Ascending aorta (tissue), 2 donors: ENCODE measurements around the gene UQCR10. TPM values are rescaled to one million over a fixed set of nuclear protein-coding genes. Genes with fewer than 3 reads are reported as not detected.

ENCODE experiments used
- DNase-seq, 2 donors: peaks; one replicate each; pipeline ENCODE4 v3.0.0-alpha.2; 2019; ENCODE audit warnings: low spot score in 2 of 2
- H3K27ac ChIP-seq, 2 donors: fragments of 200-600 bp; sonication (generic); one replicate each; pipeline ENCODE4 v1.5.1; 2016 to 2017; ENCODE audit warnings: mild to moderate bottlenecking in 1 of 2
- H3K27me3 ChIP-seq: fragments of 200-600 bp; sonication (generic); one replicate; pipeline ENCODE4 v1.5.1; 2017
- H3K36me3 ChIP-seq, 2 donors: fragments of 200-600 bp; sonication (generic); one replicate each; pipeline ENCODE4 v1.5.1; 2016
- H3K4me1 ChIP-seq, 2 donors: fragments of 200-600 bp; sonication (generic); one replicate each; pipeline ENCODE4 v1.5.1; 2016 to 2017; ENCODE audit warnings: mild to moderate bottlenecking in 1 of 2
- H3K4me3 ChIP-seq, 2 donors: fragments of 200-600 bp; sonication (generic); one replicate each; pipeline ENCODE4 v1.5.1; 2016 to 2017; ENCODE audit warnings: mild to moderate bottlenecking in 1 of 2
- H3K9me3 ChIP-seq, 2 donors: fragments of 200-600 bp; sonication (generic); one replicate each; pipeline ENCODE4 v1.5.1; 2016
- intact Hi-C: fragments of 100-400 bp; cut with DNase I; formaldehyde crosslinking; loops from one replicate; pipeline ENCODE4 v1.15.1; 2023
- total RNA-seq: library from RNA; depleted of rRNA; stranded (reverse); fragments of >200 nt; gene quantifications from one replicate; pipeline ENCODE4 v1.1.0, GENCODE V29; 2016
- TF ChIP-seq, protein P1 (sequence below), 3 experiments: fragments of 200-600 bp in 2 of 3; fragments of 450-650 bp in 1 of 3; sonication (generic) in 2 of 3; IDR thresholded peaks; one replicate each; pipeline ENCODE4 v1.5.1; 2016 to 2019; ENCODE audit warnings: antibody characterized with exemption in 3 of 3, mild to moderate bottlenecking in 1 of 3, moderate library complexity in 1 of 3

The UQCR10 gene
- total RNA-seq, 1 donor from 2014 or later = 66.8 TPM

DNA sequence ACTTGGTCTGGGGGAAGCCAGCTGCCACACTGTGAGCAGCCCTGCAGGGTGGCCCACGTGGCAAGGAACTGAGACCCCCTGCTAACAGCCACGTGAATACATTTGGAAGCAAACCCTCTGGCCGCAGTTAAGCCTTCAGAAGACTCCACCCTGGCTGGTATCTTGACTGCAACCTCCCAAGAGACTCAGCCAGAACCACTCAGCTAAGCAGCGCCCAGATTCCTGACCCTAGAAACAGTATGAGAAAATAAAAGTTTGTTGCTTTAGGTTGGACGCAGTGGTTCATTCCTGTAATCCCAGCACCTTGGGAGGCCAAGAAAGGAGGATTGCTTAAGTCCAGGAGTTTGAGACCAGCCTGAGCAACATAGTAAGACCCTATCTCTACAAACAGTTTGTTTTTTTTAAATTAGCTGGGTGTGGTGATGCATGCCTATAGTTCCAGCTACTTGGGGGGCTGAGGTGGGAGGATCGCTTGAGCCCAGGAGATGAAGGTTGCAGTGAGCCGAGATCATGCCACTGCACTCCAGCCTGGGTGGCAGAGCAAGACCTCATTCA, 9.0 kb upstream of the UQCR10 start:
- H3K27ac ChIP-seq = no peak overlapping the region

DNA sequence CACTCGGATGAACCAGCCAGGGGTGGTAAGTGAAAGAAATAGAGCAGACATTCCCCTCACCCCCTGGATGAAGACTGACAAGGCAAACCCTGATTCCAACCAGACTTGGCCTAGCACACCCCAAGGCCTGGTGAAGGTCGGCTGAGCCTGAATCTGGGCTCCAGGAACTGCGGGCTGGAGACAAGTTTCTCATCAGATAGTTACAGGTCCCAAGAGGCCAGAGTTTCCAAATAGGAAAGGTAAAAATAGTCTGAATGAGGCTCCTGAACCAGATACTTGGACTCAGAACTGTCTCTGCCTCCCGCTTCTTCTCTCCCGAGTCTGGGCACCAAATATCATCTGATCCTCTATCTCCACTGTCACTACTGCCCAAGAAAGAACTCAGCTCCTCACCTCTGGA, 8.2 kb upstream of the UQCR10 start:
- TF ChIP-seq, protein P1, sequence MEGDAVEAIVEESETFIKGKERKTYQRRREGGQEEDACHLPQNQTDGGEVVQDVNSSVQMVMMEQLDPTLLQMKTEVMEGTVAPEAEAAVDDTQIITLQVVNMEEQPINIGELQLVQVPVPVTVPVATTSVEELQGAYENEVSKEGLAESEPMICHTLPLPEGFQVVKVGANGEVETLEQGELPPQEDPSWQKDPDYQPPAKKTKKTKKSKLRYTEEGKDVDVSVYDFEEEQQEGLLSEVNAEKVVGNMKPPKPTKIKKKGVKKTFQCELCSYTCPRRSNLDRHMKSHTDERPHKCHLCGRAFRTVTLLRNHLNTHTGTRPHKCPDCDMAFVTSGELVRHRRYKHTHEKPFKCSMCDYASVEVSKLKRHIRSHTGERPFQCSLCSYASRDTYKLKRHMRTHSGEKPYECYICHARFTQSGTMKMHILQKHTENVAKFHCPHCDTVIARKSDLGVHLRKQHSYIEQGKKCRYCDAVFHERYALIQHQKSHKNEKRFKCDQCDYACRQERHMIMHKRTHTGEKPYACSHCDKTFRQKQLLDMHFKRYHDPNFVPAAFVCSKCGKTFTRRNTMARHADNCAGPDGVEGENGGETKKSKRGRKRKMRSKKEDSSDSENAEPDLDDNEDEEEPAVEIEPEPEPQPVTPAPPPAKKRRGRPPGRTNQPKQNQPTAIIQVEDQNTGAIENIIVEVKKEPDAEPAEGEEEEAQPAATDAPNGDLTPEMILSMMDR (IDR thresholded peaks at IDR 0.05) = no peak
- Histone ChIP-seq H3K27ac (no peak overlapping the region), H3K9me3 (no peaks in the 10 kb centered on the region), H3K4me3 (no peak overlapping the region), H3K27me3 (no peaks in the 10 kb centered on the region), H3K4me1 (no peaks in the 10 kb centered on the region), H3K36me3 (peaks cover 0 to 5% of the 10 kb centered on the region in 2 donors)
- intact Hi-C loops = no loop called here
- DNase-seq = no peak

More for the DNA sequence above, 9.0 kb upstream of the UQCR10 start:
- no peaks in the 10 kb centered on the region for H3K4me1 ChIP-seq
- no peak overlapping the region for H3K4me3 ChIP-seq
- no peaks in the 10 kb centered on the region for H3K27me3 ChIP-seq
- TF ChIP-seq, protein P1 (IDR thresholded peaks at IDR 0.05) = no peak
- no peaks in the 10 kb centered on the region for H3K9me3 ChIP-seq
- intact Hi-C loops = no loop called here
- DNase-seq = no peak
- H3K36me3 ChIP-seq = peaks cover 0 to 13% of the 10 kb centered on the region in 2 donors

DNA sequence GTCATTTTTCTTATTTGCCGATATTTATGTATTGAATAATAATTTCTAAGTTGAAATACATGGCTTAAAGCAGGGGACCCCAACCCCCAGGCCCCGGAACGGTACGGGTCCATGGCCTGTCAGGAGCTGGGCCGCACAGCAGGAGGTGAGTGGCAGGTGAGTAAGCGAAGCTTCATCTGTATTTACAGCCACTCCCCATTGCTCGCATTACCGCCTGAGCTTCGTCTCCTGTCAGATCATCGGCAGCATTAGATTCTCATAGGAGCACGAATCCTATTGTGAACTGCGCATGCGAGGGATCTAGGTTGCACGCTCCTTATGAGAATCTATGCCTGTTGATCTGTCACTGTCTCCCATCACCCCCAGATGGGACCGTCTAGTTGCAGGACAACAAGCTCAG, 4.9 kb upstream of the UQCR10 start:
- peaks cover 5 to 6% of the 10 kb centered on the region in 2 donors for H3K4me1 ChIP-seq
- TF ChIP-seq, protein P1 (IDR thresholded peaks at IDR 0.05) = no peak
- intact Hi-C loops = no loop called here

DNA sequence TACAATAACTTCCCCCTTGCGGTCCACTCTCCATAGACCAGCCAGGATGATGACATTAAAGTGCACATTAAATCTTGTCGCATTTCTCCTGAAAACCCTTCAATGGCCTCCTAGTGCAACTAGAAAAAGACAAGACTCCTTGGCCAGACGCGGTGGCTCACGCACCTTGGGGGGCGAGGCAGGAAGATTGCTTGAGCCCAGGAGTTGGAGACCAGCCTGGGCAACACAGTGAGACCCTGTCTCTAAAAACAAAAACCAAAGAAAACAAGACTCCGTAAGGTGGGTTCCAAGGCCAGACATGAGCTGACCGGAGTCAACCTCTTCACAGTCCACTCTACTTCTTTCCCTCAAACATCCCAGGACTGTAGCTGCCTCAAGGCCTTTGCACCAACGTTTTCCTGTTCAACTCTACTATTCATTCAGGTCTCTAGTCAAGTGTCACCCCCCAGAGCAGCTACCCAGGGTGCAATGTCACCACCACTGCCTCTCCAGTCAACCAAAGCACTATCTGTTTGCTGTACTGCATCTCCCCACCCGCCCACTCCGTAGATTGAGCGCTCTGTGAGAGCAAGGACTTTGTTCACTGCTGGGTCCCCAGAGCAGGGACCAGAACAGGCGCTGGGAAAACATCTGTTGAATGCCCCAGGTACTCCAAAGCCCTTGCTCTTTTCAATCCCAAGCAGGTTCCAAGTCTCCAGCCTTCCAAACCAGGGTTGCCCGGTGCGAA, 1.1 kb upstream of the UQCR10 start:
- H3K36me3 ChIP-seq = peaks cover 11 to 21% of the 10 kb centered on the region in 2 donors
- DNase-seq = no peak
- H3K4me1 ChIP-seq = peaks cover 9 to 17% of the 10 kb centered on the region in 2 donors
- H3K9me3 ChIP-seq = no peaks in the 10 kb centered on the region
- TF ChIP-seq, protein P1 (IDR thresholded peaks at IDR 0.05) = no peak
- no peaks in the 10 kb centered on the region for H3K27me3 ChIP-seq
- intact Hi-C loops = loop anchor here (2.0 kb wide), 2 partner anchors 73 to 117 kb away; partner anchors contain the start of genes ASCC2 and MTMR3
- peak overlapping the region; percentile 53 to 78 for H3K27ac ChIP-seq
- H3K4me3 ChIP-seq = peak overlapping the region; percentile 81 to 91

More for the DNA sequence above, 4.9 kb upstream of the UQCR10 start:
- no peak overlapping the region for H3K27ac ChIP-seq
- no peak overlapping the region for H3K4me3 ChIP-seq
- H3K9me3 ChIP-seq = no peaks in the 10 kb centered on the region
- H3K36me3 ChIP-seq = no peaks in the 10 kb centered on the region
- DNase-seq = no peak
- H3K27me3 ChIP-seq = no peaks in the 10 kb centered on the region

DNA sequence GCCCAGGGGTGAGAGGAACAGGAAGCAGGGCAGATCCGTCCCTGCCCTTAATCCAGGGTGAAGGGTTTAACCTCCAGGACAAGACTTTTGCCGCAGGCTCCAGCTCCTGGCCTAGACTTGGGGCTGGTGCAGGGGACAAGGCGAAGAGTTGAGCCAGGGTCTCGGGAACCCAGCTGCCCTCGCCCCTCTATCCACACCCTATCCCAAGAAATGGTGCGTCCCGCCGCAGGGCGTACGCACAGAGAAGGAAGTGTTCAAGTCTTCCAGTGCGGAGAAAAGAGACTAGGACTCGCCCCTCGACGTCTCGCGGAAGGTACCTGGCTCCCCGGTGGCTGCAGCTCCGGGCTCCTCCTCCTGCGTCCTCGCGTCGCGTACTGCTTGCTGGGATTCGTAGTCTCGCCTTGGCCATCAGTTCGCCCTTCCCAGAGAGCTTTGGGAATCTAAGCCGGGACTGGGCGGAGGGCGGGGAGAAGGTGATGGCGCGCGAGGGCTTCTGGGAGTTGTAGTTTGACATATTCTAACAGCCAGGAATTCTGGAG, 468 bp upstream of the UQCR10 start, which contains the start of gene ZMAT5:
Gene ZMAT5, minus strand, starts transcription at position 376 of the 539 bp plus-strand sequence. CDS start 18,463 bp downstream, outside the sequence.
- intact Hi-C loops = loop anchor here (1.0 to 2.0 kb wide), 5 partner anchors 33 to 590 kb away; partner anchors contain the start of genes ASCC2, MTMR3, NF2 and SF3A1
- Histone ChIP-seq H3K4me3 (peak within 1 kb of the TSS; percentile 81 to 91), H3K9me3 (no peaks in the 10 kb centered on the region), H3K36me3 (peaks cover 14 to 27% of the 10 kb centered on the region in 2 donors), H3K27ac (peak within 1 kb of the TSS; percentile 70 to 78), H3K27me3 (no peaks in the 10 kb centered on the region), H3K4me1 (peaks cover 9 to 17% of the 10 kb centered on the region in 2 donors)
- peak; percentile 82 to 96 for DNase-seq
- TF ChIP-seq, protein P1 (IDR thresholded peaks at IDR 0.05) = no peak
